ENCODE data around the gene BEST4. TPM values are rescaled to one million over a fixed set of nuclear protein-coding genes. Genes with fewer than 3 reads are reported as not detected.
"Not testable (repeated sequence)": the region's sequence is repeated elsewhere in the genome, so short reads cannot be mapped to it uniquely, and the experiment has no call there.

The BEST4 gene
- total and polyA plus RNA-seq, 2 experiments from 2014 or later: 0.48 to 0.83 TPM

DNA sequence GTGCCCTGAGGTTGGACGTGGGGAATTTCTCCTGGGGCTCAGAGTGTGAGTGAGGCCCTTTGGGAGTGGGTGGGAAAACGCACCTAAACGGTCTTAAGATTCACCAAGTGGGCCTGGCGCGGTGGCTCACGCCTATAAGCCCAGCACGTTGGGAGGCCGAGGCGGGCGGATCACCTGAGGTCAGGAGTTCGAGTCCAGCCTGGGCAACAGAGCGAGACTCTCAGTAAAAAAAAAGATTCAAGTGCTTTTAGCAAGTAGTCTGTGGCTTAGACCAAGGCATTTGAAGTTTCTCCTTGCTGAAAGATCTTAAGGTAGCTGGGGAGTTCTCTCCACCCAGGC lies 11.3 kb downstream of the BEST4 start:
- DNase-seq (ENCODE audit: low spot score): no peak
- H3K9me2 ChIP-seq (replicated peaks; ENCODE audit: insufficient read depth): no peaks in the 10 kb centered on the region
- H2AFZ ChIP-seq: no peak overlapping the region
- H3K36me3 ChIP-seq (replicated peaks; ENCODE audit: insufficient read depth, low read depth): no peaks in the 10 kb centered on the region
- H3K27me3 ChIP-seq: no peaks in the 10 kb centered on the region
- H3K9me3 ChIP-seq (ENCODE audit: low read depth): no peaks in the 10 kb centered on the region
- H3K4me2 ChIP-seq: peak overlapping the region; percentile 90
- TF ChIP-seq CTCF (IDR thresholded peaks at IDR 0.05; ENCODE audit: poor library complexity): no peak
- TF ChIP-seq EZH2 (IDR thresholded peaks at IDR 0.05; ENCODE audit: borderline replicate concordance): no peak
- no peak for TF ChIP-seq EZH2phosphoT487 (IDR thresholded peaks at IDR 0.05; ENCODE audit: low read depth, severe bottlenecking, unreplicated experiment)
- H3K27ac ChIP-seq: peak overlapping the region; percentile 94
- H4K20me1 ChIP-seq (ENCODE audit: insufficient read depth, poor library complexity, severe bottlenecking): peaks cover 25% of the 10 kb centered on the region
- H3K4me3 ChIP-seq: peak overlapping the region; percentile 67
- 48% methylated on average over 12 of the region's 12 CpGs for WGBS (ENCODE audit: low lambda C conversion rate, missing lambda C conversion rate)
- H3K79me2 ChIP-seq: peaks cover 34% of the 10 kb centered on the region
- H3K4me1 ChIP-seq (ENCODE audit: insufficient read depth): peaks cover 6% of the 10 kb centered on the region

GRCh38 chr1:44775930-44776729 lies 11.8 kb downstream of the BEST4 start:
- DNase-seq (ENCODE audit: low spot score): peak; percentile 55
- Histone ChIP-seq H3K4me3 (peak overlapping the region; percentile 67), H3K9me3 (ENCODE audit: low read depth) (no peaks in the 10 kb centered on the region), H3K27me3 (no peaks in the 10 kb centered on the region), H2AFZ (peak overlapping the region; percentile 50), H4K20me1 (ENCODE audit: insufficient read depth, poor library complexity, severe bottlenecking) (peaks cover 25% of the 10 kb centered on the region), H3K4me1 (ENCODE audit: insufficient read depth) (peaks cover 6% of the 10 kb centered on the region), H3K9me2 (replicated peaks; ENCODE audit: insufficient read depth) (no peaks in the 10 kb centered on the region), H3K4me2 (peak overlapping the region; percentile 90), H3K79me2 (peaks cover 34% of the 10 kb centered on the region), H3K27ac (peak overlapping the region; percentile 94), H3K36me3 (replicated peaks; ENCODE audit: insufficient read depth, low read depth) (no peaks in the 10 kb centered on the region)
- TF ChIP-seq EZH2 (IDR thresholded peaks at IDR 0.05; ENCODE audit: borderline replicate concordance): no peak
- no peak for TF ChIP-seq EZH2phosphoT487 (IDR thresholded peaks at IDR 0.05; ENCODE audit: low read depth, severe bottlenecking, unreplicated experiment)
- no peak for TF ChIP-seq CTCF (IDR thresholded peaks at IDR 0.05; ENCODE audit: poor library complexity)
- 4% methylated on average over 36 of the region's 36 CpGs for WGBS (ENCODE audit: low lambda C conversion rate, missing lambda C conversion rate)

DNA sequence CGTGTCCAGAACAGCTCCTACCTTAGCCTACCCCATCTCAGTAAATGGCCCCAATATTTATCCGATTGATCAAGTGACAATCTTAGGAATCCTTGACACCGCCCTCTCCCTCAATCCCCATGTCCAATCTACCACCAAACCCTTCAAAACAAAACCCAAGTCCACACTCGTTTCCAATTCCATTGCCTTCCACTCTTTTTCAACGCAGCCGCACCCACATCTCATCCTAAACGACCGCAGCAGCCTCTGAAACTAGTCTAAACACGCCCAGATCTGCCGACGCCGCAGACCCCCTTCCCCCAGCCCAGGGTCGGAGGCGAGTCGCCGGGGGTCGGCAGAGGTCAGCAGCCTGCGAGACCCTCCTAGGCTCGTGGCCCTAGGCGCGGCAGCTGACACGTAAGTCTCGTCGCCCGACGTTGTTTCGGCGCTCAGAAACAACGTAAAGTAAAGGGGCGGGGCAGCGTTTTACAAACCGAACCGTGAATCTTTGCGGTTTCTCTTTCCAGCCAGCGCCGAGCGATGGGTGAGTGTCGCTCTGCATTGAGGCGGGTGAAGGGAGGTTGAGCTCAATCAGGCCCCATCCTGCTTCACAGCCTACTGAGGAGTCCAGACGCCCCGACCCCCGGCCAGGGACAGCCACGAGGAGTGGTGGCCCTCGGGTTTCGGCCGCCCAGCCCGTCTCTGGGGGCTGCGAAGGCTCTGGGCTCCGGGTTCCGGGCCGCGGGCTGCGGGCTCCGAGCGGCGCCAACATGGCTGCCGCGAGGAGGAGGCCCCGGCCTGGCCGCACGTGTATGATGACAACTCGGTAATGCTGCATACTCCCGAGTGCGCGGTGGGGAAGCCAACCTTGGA lies 12.7 kb downstream of the BEST4 start, which contains the start of gene RPS8:
Gene RPS8 (plus strand): TSS at position 463 of the 852 bp plus-strand sequence. CDS start 57 bp downstream, at position 520.
- no peaks in the 10 kb centered on the region for H3K36me3 ChIP-seq (replicated peaks; ENCODE audit: insufficient read depth, low read depth)
- peak within 1 kb of the TSS; percentile 94 for H3K27ac ChIP-seq
- peak within 1 kb of the TSS; percentile 74 for H3K4me3 ChIP-seq
- peaks cover 25% of the 10 kb centered on the region for H4K20me1 ChIP-seq (ENCODE audit: insufficient read depth, poor library complexity, severe bottlenecking)
- no peaks in the 10 kb centered on the region for H3K27me3 ChIP-seq
- H3K9me2 ChIP-seq (replicated peaks; ENCODE audit: insufficient read depth): no peaks in the 10 kb centered on the region
- DNase-seq (ENCODE audit: low spot score): peak; percentile 97
- H3K4me1 ChIP-seq (ENCODE audit: insufficient read depth): peaks cover 6% of the 10 kb centered on the region
- TF ChIP-seq EZH2 (IDR thresholded peaks at IDR 0.05; ENCODE audit: borderline replicate concordance): no peak
- no peak for TF ChIP-seq EZH2phosphoT487 (IDR thresholded peaks at IDR 0.05; ENCODE audit: low read depth, severe bottlenecking, unreplicated experiment)
- no peak for TF ChIP-seq CTCF (IDR thresholded peaks at IDR 0.05; ENCODE audit: poor library complexity)
- WGBS (ENCODE audit: low lambda C conversion rate, missing lambda C conversion rate): under 1% methylated on average over 64 of the region's 65 CpGs
- H2AFZ ChIP-seq: peak within 1 kb of the TSS; percentile 58
- peaks cover 34% of the 10 kb centered on the region for H3K79me2 ChIP-seq
- peak within 1 kb of the TSS; percentile 90 for H3K4me2 ChIP-seq
- no peaks in the 10 kb centered on the region for H3K9me3 ChIP-seq (ENCODE audit: low read depth)

DNA sequence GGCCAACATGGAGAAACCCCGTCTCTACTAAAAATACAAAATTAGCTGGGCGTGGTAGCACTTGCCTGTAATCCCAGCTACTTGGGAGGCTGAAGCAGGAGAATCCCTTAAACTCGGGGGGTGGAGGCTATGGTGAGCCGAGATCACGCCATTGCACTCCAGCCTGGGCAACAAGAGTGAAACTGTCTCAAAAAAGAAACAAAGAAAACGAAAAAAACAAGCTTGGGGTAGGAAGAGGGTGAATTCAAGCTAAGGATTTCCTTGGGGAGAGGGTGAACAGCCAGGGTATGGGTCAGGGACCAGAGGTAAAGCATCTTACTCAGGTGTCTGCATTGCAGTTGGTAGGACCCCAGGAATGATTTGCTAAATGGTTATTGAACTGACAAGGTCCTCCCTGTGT lies 21.5 kb downstream of the BEST4 start:
- H3K9me2 ChIP-seq (replicated peaks; ENCODE audit: insufficient read depth); H3K27ac ChIP-seq; H3K4me3 ChIP-seq; H3K79me2 ChIP-seq; H3K4me1 ChIP-seq (ENCODE audit: insufficient read depth); DNase-seq (ENCODE audit: low spot score); H3K36me3 ChIP-seq (replicated peaks; ENCODE audit: insufficient read depth, low read depth); H4K20me1 ChIP-seq (ENCODE audit: insufficient read depth, poor library complexity, severe bottlenecking); H3K9me3 ChIP-seq (ENCODE audit: low read depth); H3K4me2 ChIP-seq; H3K27me3 ChIP-seq; H2AFZ ChIP-seq: not testable (repeated sequence)
- 96% methylated on average over 6 of the region's 6 CpGs for WGBS (ENCODE audit: low lambda C conversion rate, missing lambda C conversion rate)

Data from hepatocyte (in vitro differentiated cells).